Activated T-helper 1 cell treated with anti-CD3 and anti-CD28 coated beads, Interleukin-2, amount 50 U/mL, for 16 hours (primary cell): ENCODE measurements around the gene OPRM1.

Experiments used
- DNase-seq, 2 donors: peaks; one replicate each; pipeline ENCODE4 v3.0.0-alpha.2; 2020; ENCODE audit warnings: low read depth in 1 of 2, low spot score in 1 of 2

The OPRM1 gene

GRCh38 chr6:154202339-154202738 lies 163.3 kb downstream of the OPRM1 start:
- no peak for DNase-seq

DNA sequence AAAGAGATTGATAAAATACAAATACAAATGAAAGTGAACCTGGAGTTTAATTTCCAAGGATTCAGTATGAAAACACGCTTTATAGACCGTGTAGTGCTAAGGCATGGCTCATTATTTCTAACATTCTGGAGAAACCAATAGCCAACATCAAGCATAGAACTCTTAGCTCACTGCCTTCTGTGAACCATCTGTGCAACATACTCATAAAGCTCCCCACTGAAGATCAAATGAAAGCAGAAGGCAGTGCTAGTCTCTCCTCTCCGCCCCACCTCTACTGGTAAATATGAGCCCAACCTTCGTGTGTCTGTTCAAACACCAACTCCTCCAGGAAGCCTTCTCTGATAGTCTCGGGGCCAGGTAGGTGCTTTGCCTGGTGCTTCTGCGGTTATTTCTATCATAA lies 163.9 kb downstream of the OPRM1 start:
- no peak for DNase-seq

DNA sequence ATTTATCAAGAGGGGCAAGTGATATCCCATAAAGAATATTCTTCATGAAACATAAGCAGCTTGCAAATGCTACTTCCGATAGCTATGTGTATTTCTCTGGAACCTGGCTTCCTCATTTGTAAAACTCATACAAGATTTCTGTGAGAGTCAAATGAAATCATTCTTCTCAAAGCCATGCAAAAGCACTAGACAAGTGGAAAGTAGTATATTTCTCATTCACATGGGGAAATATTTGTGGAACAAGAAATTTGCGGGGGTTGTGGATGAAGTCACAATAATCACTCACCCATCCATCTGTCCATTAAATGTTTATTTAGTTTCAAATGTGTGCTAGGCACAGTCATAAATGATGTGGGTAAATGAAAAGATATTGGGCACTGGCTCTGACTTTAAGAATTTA lies 167.1 kb downstream of the OPRM1 start:
- no peak for DNase-seq

DNA sequence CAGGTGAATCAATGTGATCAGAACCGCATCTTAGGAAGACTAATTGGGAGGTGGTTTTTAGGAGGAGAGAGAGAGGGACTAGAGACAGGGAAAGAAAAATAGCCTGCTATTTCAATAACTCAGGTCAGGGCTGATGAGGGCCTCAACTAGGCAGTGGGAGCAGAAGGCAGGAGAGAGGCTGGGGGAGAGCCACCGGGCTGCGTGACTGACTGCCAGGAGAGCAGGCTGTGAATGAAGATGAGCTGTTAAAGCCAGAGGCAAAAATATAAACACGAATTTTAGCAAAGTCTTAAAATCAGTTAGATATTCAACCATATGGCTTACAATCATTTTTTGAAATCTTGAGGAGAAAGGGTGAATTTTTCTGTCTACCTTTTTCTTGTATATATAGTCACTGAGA lies 168.0 kb downstream of the OPRM1 start:
- DNase-seq, result no peak

GRCh38 chr6:154209555-154209954 lies 170.5 kb downstream of the OPRM1 start:
- no peak for DNase-seq

DNA sequence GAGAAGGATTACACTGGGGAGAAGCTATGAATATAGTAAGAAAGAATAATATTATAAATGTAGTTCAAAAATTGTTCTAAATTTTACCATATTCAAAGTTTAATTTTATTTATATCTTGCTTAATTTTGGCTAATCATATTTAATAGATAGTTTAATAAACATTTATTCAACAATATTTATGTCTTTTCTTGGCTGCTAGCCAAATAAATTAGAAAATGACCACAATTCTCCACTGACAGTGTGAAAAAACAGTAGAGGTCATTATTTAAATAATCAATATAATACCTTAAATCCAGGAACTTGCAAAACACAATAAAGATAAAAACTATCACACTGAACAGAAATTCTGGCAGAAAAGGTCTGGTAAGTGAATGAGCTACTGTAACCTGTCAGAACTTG lies 171.6 kb downstream of the OPRM1 start:
- no peak for DNase-seq

DNA sequence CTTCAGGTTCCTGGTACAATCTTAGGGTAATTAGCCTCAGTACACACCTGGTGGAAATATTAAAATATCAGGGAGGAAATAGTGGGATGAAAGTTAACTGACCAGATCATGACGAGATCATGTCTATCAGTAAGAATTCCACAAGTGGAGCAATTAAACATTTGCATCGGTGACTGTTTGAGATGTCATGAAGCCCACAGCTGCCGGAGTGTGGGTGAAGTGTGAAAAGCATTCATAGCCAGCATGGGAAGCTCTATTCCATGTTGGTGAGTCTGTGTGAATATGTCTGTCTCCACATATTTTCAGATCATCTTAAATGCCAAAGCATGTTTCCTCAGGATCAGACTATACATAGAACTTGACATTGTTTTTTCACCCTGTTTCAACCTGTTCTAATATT lies 174.7 kb downstream of the OPRM1 start:
- no peak for DNase-seq

- DNase-seq, result no peak
Measured at GRCh38 chr6:154218301-154218700, 179.3 kb downstream of the OPRM1 start.

DNA sequence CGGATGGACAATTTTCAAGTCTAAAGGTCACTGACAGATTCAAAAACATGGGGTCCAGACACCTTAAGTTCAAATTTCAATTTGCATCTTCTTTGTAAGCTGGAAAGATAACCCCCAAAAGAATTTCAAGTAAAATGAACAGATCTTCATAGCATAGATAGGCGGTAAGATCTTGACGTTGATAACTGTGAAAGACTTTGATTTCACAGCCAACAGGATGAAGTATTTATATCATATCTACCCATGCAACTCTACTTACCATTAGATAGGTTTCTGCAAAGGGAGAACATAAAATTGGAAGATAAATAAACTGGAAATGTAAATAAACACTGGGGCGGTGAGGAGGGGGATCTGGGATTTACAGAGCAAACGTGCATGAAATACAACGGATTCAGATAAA lies 179.7 kb downstream of the OPRM1 start:
- DNase-seq, result no peak

DNA sequence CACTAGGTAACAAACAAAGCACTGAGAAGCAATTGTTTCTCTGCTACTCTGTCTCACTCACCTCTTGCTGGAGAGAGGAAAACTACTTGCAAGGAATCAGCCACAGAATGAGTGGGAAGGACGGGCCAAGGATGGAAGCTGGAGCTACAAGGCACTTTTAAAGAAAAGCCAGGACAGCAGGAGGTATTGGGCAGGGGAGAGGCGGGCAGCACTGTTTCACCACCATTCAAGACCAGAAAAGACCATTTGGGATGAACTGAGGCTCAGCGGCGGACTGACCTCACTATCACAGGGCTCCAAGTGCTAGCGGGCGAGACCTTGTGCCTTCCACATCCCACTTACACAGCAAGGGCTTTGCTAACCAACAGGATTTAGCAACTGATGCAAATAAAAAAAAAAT lies 180.2 kb downstream of the OPRM1 start:
- DNase-seq, result no peak

DNA sequence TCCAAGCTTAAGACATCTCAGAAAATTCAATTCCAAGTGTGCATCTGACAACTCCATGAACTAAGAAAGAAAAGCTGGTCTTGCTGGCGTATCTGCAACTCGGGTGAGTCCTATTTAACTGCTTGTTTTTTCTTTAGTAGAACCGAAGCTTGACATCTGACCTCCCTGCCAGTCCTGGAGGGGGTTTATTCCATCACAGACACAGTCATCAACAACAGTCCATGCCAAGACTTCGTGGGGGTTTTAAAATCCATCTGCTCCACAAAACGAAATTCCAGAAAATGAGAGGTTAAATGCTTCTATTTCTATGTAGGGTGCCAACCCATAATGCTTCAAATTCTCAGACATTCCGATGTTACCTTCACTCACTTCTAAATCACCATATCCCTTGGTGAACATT lies 183.7 kb downstream of the OPRM1 start:
- no peak for DNase-seq

GRCh38 chr6:154223296-154223695 lies 184.3 kb downstream of the OPRM1 start:
- DNase-seq, result no peak

GRCh38 chr6:154226461-154226860 lies 187.4 kb downstream of the OPRM1 start:
- no peak for DNase-seq

DNA sequence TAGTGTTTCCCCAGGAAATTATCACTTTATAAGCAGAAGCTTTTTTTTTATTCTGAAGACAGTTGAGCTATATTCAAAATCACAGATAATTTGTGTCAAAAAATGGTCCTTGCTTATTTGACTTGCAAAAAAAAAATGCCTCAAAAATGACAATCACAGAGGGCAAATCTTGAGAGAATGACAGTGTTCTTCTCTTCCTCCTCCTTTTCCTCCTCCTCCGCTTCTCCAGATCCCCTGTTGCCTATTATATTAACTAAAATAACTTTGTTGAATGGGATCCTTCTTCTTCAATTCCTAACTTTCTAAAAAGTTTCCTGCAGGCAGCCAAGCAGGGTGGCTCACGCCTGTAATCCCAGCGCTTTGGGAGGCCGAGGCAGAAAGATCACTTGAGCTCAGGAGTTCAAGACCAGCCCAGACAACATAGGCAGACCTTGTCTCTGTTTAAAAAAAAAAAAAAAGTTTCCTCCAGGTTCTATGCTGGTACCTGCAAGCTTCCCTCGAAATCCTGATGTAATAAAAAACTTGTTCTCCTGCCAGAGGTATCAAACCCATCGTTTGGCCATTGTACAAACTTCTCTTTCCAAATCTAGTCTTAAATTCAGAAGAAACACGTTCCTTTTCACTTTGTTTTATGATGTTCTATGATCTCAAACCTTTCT lies 189.0 kb downstream of the OPRM1 start:
- no peak for DNase-seq

GRCh38 chr6:154228521-154228905 lies 189.5 kb downstream of the OPRM1 start:
- no peak for DNase-seq

DNA sequence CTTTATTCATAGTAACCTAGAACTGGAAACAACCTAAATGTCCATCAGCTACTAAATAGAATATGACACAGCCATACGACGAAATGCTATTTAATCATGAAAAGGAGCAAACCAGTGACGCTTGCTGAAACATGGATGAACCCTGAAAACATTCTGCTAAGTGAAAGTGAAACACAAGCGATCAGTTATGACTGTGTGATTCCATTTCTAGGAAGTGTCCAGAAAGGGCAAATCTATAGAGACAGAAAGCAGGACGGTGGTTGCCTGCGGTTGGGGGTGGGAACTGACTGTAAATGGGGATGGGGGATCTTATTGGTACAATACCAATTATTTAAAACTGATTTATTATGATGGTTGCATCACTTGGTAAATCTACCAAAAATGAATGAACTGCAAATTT lies 190.7 kb downstream of the OPRM1 start:
- peak in 1 of 2 donors; percentile 41 for DNase-seq

DNA sequence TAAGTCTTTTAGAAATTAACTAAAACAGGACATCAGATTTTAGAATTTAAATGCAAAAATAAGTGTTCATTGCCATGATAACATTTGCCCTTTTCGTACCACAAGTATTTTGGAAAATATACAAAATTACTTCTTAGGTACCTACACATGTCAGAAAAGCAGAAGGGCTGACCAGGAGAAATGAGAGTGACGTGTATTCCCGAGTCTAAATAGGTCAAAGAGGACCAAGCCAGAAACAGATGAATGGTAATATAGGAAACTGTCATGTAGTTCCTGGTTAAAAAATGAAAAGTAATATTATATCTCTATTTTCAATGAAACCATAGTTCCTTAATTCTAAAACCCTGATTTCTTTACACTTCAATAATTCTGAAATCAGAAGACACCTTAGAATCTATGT lies 191.4 kb downstream of the OPRM1 start:
- no peak for DNase-seq

GRCh38 chr6:154230910-154231595 lies 192.0 kb downstream of the OPRM1 start:
- no peak for DNase-seq

- no peak for DNase-seq
Measured at GRCh38 chr6:154232013-154232910, 193.2 kb downstream of the OPRM1 start.

DNA sequence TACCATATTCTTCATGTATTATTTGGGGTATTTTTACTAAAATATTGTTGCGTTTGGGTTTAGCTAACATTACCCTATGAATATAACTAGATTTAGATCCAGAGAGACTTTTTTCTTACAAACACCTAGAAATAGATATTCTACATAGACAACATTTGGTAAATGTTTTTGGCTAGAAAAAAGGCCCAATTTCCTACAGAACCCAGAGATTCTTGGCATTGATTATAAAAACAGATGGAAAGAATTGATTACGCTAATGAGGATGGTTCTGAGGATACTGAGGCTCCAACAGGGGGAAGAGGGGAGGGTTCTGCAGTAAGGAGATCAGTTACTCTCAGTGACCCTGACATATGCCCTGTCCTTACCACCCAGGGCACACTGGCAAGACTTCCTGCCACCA lies 194.3 kb downstream of the OPRM1 start:
- no peak for DNase-seq

DNA sequence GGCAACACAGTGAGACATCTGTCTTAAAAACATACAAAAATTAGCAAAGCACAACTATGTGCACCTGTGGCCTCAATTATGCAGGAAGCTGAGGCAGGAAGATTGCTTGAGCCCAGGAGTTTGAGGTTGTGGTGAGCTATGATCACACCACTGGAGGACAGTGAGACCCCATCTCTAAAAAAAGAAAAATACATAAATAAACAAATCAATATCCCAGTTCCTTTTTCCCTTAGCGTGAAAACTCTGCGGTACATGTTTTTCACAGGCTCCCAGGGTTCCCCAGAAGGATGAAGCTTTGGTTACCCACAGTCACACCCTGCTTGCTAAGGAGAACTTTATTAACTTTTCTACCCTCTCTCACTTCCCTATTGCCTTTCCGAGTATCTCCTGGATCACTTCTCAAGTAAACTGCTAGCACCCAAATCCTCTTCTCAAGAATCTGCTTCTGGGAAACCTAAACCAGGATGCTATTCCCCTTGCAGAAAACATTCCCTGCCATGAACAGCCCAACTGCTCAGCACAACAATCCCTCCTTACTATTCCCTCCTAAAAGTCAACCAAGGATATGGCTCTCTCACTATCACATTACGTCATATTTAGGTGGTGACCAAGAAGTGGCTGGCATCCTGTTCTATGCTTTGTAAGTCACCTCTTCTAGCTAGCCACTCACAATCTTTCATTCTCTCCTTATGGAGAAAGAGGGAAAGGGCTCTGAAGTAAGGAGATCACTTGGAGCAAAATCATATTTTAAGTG lies 195.2 kb downstream of the OPRM1 start:
- DNase-seq, result no peak
